Panc1 (cell line): ENCODE measurements around the gene TPI1.

ENCODE experiments used
- POLR2AphosphoS5 ChIP-seq: IDR thresholded peaks from 2 replicates; pipeline ENCODE4 v1.6.1; 2012; ENCODE audit warnings: mild to moderate bottlenecking, low read depth, low read length, moderate library complexity
- SIN3A ChIP-seq: IDR thresholded peaks from 2 replicates; pipeline ENCODE4 v1.6.1; 2012; ENCODE audit warnings: low read depth, mild to moderate bottlenecking, low read length, moderate library complexity, borderline replicate concordance; ENCODE audit not compliant: insufficient read depth
- TF ChIP-seq, protein P1 (sequence below): fragments of 450-650 bp; IDR thresholded peaks from 2 replicates; pipeline ENCODE4 v1.5.1; 2017; ENCODE audit warnings: mild to moderate bottlenecking

GRCh38 chr12:6824085-6824775 lies 43.1 kb upstream of the TPI1 start:
- TF ChIP-seq SIN3A (no peak), POLR2AphosphoS5 (no peak)
- TF ChIP-seq, protein P1, sequence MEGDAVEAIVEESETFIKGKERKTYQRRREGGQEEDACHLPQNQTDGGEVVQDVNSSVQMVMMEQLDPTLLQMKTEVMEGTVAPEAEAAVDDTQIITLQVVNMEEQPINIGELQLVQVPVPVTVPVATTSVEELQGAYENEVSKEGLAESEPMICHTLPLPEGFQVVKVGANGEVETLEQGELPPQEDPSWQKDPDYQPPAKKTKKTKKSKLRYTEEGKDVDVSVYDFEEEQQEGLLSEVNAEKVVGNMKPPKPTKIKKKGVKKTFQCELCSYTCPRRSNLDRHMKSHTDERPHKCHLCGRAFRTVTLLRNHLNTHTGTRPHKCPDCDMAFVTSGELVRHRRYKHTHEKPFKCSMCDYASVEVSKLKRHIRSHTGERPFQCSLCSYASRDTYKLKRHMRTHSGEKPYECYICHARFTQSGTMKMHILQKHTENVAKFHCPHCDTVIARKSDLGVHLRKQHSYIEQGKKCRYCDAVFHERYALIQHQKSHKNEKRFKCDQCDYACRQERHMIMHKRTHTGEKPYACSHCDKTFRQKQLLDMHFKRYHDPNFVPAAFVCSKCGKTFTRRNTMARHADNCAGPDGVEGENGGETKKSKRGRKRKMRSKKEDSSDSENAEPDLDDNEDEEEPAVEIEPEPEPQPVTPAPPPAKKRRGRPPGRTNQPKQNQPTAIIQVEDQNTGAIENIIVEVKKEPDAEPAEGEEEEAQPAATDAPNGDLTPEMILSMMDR: no peak
